ENCODE data around the gene BACE2.

DNA sequence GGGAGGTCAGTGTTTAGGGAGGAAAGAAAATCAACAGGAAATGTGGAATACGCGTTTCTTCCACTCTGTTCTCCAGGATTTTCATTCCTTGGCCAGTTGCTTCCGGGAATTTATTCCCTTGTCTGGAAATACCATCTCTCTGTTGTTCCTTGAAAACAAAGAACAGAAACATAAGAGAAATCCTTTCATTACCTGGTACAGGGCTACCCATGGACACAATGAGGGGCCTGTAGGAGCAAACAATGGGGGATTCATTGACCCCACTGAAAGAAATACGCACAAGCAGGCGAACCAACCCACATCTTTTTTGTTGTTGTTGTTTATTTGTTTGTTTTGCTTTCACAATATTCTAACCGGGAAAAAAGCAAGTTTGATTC, 20.0 kb upstream of the BACE2 start:
- TF ChIP-seq, protein P1, sequence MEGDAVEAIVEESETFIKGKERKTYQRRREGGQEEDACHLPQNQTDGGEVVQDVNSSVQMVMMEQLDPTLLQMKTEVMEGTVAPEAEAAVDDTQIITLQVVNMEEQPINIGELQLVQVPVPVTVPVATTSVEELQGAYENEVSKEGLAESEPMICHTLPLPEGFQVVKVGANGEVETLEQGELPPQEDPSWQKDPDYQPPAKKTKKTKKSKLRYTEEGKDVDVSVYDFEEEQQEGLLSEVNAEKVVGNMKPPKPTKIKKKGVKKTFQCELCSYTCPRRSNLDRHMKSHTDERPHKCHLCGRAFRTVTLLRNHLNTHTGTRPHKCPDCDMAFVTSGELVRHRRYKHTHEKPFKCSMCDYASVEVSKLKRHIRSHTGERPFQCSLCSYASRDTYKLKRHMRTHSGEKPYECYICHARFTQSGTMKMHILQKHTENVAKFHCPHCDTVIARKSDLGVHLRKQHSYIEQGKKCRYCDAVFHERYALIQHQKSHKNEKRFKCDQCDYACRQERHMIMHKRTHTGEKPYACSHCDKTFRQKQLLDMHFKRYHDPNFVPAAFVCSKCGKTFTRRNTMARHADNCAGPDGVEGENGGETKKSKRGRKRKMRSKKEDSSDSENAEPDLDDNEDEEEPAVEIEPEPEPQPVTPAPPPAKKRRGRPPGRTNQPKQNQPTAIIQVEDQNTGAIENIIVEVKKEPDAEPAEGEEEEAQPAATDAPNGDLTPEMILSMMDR (conservative IDR thresholded peaks at IDR 0.05; ENCODE audit: low read depth, low read length), result no peak
- no peak for TF ChIP-seq POLR2A (IDR thresholded peaks at IDR 0.05; ENCODE audit: low read depth, low read length)
- TF ChIP-seq CHD1 (IDR thresholded peaks at IDR 0.05; ENCODE audit: low read depth, low read length), result no peak
- TF ChIP-seq RFX5 (IDR thresholded peaks at IDR 0.05; ENCODE audit: low read depth, low read length), result no peak
- TF ChIP-seq MXI1 (IDR thresholded peaks at IDR 0.05; ENCODE audit: borderline replicate concordance, low read depth, low read length), result no peak

All from IMR-90 (cell line).